ENCODE data around the gene CILP2.

Gene CILP2

GRCh38 chr19:19567391-19567790 is 29.3 kb downstream of the CILP2 start:
- TF ChIP-seq FOXP2 (optimal IDR thresholded peaks at IDR 0.05; ENCODE audit: borderline replicate concordance, extremely low read depth, extremely low read length, insufficient read depth) (no peak), REST (IDR thresholded peaks at IDR 0.05; ENCODE audit: insufficient read depth in 1 of 2, low read depth in 2 of 2, low read length in 2 of 2) (no peak), POLR2AphosphoS5 (IDR thresholded peaks at IDR 0.05; ENCODE audit: low read depth, low read length) (no peak), TAF1 (IDR thresholded peaks at IDR 0.05; ENCODE audit: borderline replicate concordance, insufficient read depth, low read length) (no peak), SIN3A (IDR thresholded peaks at IDR 0.05; ENCODE audit: borderline replicate concordance, insufficient read depth, low read length) (no peak)

GRCh38 chr19:19568802-19569756 is 31.0 kb downstream of the CILP2 start:
- TF ChIP-seq SIN3A (IDR thresholded peaks at IDR 0.05; ENCODE audit: borderline replicate concordance, insufficient read depth, low read length) = no peak

- TF ChIP-seq FOXP2 (optimal IDR thresholded peaks at IDR 0.05; ENCODE audit: borderline replicate concordance, extremely low read depth, extremely low read length, insufficient read depth) (no peak), TAF1 (IDR thresholded peaks at IDR 0.05; ENCODE audit: borderline replicate concordance, insufficient read depth, low read length) (no peak), REST (IDR thresholded peaks at IDR 0.05; ENCODE audit: insufficient read depth in 1 of 2, low read depth in 2 of 2, low read length in 2 of 2) (no peak), SIN3A (IDR thresholded peaks at IDR 0.05; ENCODE audit: borderline replicate concordance, insufficient read depth, low read length) (no peak), POLR2AphosphoS5 (IDR thresholded peaks at IDR 0.05; ENCODE audit: low read depth, low read length) (no peak)
Observed at GRCh38 chr19:19570571-19570970, 32.5 kb downstream of the CILP2 start.

- TF ChIP-seq FOXP2 (optimal IDR thresholded peaks at IDR 0.05; ENCODE audit: borderline replicate concordance, extremely low read depth, extremely low read length, insufficient read depth) = no peak
Observed at GRCh38 chr19:19571071-19571786, 33.2 kb downstream of the CILP2 start.

GRCh38 chr19:19575411-19575810 is 37.3 kb downstream of the CILP2 start:
- TF ChIP-seq POLR2AphosphoS5 (IDR thresholded peaks at IDR 0.05; ENCODE audit: low read depth, low read length) (no peak), REST (IDR thresholded peaks at IDR 0.05; ENCODE audit: insufficient read depth in 1 of 2, low read depth in 2 of 2, low read length in 2 of 2) (no peak), SIN3A (IDR thresholded peaks at IDR 0.05; ENCODE audit: borderline replicate concordance, insufficient read depth, low read length) (no peak), TAF1 (IDR thresholded peaks at IDR 0.05; ENCODE audit: borderline replicate concordance, insufficient read depth, low read length) (no peak), FOXP2 (optimal IDR thresholded peaks at IDR 0.05; ENCODE audit: borderline replicate concordance, extremely low read depth, extremely low read length, insufficient read depth) (no peak)

GRCh38 chr19:19578252-19578651 is 40.2 kb downstream of the CILP2 start:
- TF ChIP-seq TAF1 (IDR thresholded peaks at IDR 0.05; ENCODE audit: borderline replicate concordance, insufficient read depth, low read length) = no peak
- TF ChIP-seq POLR2AphosphoS5 (IDR thresholded peaks at IDR 0.05; ENCODE audit: low read depth, low read length) = no peak
- no peak for TF ChIP-seq SIN3A (IDR thresholded peaks at IDR 0.05; ENCODE audit: borderline replicate concordance, insufficient read depth, low read length)
- TF ChIP-seq REST (IDR thresholded peaks at IDR 0.05; ENCODE audit: insufficient read depth in 1 of 2, low read depth in 2 of 2, low read length in 2 of 2) = no peak
